A549 (cell line): ENCODE results near the gene ASAP2. TPM values are rescaled to one million over a fixed set of nuclear protein-coding genes. Genes with fewer than 3 reads are reported as not detected.

Experiments
- ATAC-seq, 2 experiments: fragments of 200-7000 bp in 1 of 2; fragments of >200 bp in 1 of 2; cut with Nextera tagmentation in 1 of 2; cut with Tn5 transposase in 1 of 2; 3 replicates each; pipeline versions ENCODE4 v1.8.0 to v1.9.1; 2018 to 2020; ENCODE audit warnings: mild to moderate bottlenecking in 1 of 2, moderate library complexity in 1 of 2
- CTCF ChIA-PET: fragments of 300-600 bp; sonication (Branson Sonifier 250); formaldehyde crosslinking; extraction: SDS; loops from one replicate; lab custom pipeline; 2021; ENCODE audit warnings: antibody characterized with exemption, inconsistent platforms; lab: Yijun Ruan, JAX
- POLR2A ChIA-PET: fragments of 350-600 bp; formaldehyde crosslinking; extraction: SDS; loops from one replicate; lab custom pipeline; 2021; ENCODE audit warnings: antibody characterized with exemption, inconsistent platforms; lab: Yijun Ruan, JAX
- DNase-seq, 2 experiments: peaks; one replicate each; pipeline versions ENCODE4 v3.0.0 to v3.0.0-alpha.2; 2011 to 2016; ENCODE audit warnings: low read depth in 1 of 2, low spot score in 1 of 2
- FAIRE-seq: peaks from 2 replicates; lab custom pipeline; 2011; peaks lifted over from hg19 to GRCh38; lab: Jason Lieb, UNC
- H3K27ac ChIP-seq, 2 experiments: fragments of >200 bp; sonication (Bioruptor Twin); formaldehyde crosslinking; 3 replicates each; pipeline ENCODE4 v1.5.1; 2016 to 2017
- H3K4me1 ChIP-seq: fragments of >200 bp; sonication (Bioruptor Twin); formaldehyde crosslinking; 3 replicates; pipeline ENCODE4 v1.6.1; 2016
- H3K4me2 ChIP-seq: fragments of >200 bp; sonication (Bioruptor Twin); formaldehyde crosslinking; 3 replicates; pipeline ENCODE4 v1.6.1; 2016
- H3K4me3 ChIP-seq: fragments of >200 bp; sonication (Bioruptor Twin); formaldehyde crosslinking; 3 replicates; pipeline ENCODE4 v1.5.1; 2016
- H3K9me3 ChIP-seq: fragments of >200 bp; sonication (Bioruptor Twin); formaldehyde crosslinking; 3 replicates; pipeline ENCODE4 v1.6.1; 2016
- BCL3 ChIP-seq: fragments of >200 bp; sonication (Bioruptor Twin); formaldehyde crosslinking; IDR thresholded peaks from 3 replicates; pipeline ENCODE4 v1.6.1; 2016
- CBX2 ChIP-seq: fragments of 200-600 bp; sonication (generic); IDR thresholded peaks from 2 replicates; pipeline ENCODE4 v1.6.1; 2016; ENCODE audit warnings: low read depth, mild to moderate bottlenecking, borderline replicate concordance
- CEBPB ChIP-seq, 2 experiments: fragments of >200 bp in 1 of 2; sonication (Bioruptor Twin) in 1 of 2; formaldehyde crosslinking in 1 of 2; IDR thresholded peaks; 2 replicates each; pipeline ENCODE4 v1.6.1; 2012 to 2016
- CHD4 ChIP-seq: fragments of 200-600 bp; sonication (generic); IDR thresholded peaks from 2 replicates; pipeline ENCODE4 v1.6.1; 2016; ENCODE audit warnings: antibody characterized with exemption, mild to moderate bottlenecking, borderline replicate concordance
- E2F6 ChIP-seq: IDR thresholded peaks from 2 replicates; pipeline ENCODE4 v1.6.1; 2012; ENCODE audit warnings: low read depth, borderline replicate concordance
- EHMT2 ChIP-seq: fragments of 200-600 bp; sonication (generic); IDR thresholded peaks from 2 replicates; pipeline ENCODE4 v1.6.1; 2016; ENCODE audit warnings: antibody characterized with exemption, low read depth, mild to moderate bottlenecking, moderate library complexity
- EP300 ChIP-seq, 2 experiments: fragments of >200 bp; sonication (Bioruptor Twin); formaldehyde crosslinking; IDR thresholded peaks; 2 replicates in 1 of 2; 3 replicates in 1 of 2; pipeline ENCODE4 v1.6.1; 2016 to 2017
- FOSB ChIP-seq: fragments of 250-450 bp; sonication (Bioruptor Pico); IDR thresholded peaks from 2 replicates; pipeline ENCODE4 v1.5.0; 2020; ENCODE audit warnings: mild to moderate bottlenecking, moderate library complexity
- FOXS1 ChIP-seq: fragments of 250-450 bp; sonication (Bioruptor Pico); IDR thresholded peaks from 2 replicates; pipeline ENCODE4 v1.5.0; 2020; ENCODE audit warnings: mild to moderate bottlenecking, moderate library complexity
- GATA3 ChIP-seq: IDR thresholded peaks from 2 replicates; pipeline ENCODE4 v1.6.1; 2012; ENCODE audit warnings: borderline replicate concordance
- HDAC2 ChIP-seq: fragments of 200-600 bp; sonication (generic); IDR thresholded peaks from 2 replicates; pipeline ENCODE4 v1.6.1; 2016
- KDM5A ChIP-seq: fragments of 200-600 bp; sonication (generic); IDR thresholded peaks from 2 replicates; pipeline ENCODE4 v1.6.1; 2016; ENCODE audit warnings: antibody characterized with exemption, mild to moderate bottlenecking
- MAZ ChIP-seq: fragments of 150-350 bp; IDR thresholded peaks from 2 replicates; pipeline ENCODE4 v1.6.1; 2014; ENCODE audit warnings: antibody characterized with exemption, low read depth, low read length, borderline replicate concordance
- PHF8 ChIP-seq: fragments of 200-600 bp; sonication (generic); IDR thresholded peaks from 2 replicates; pipeline ENCODE4 v1.6.1; 2016; ENCODE audit warnings: low read depth, mild to moderate bottlenecking, antibody characterized with exemption, moderate library complexity, borderline replicate concordance
- POLR2AphosphoS2 ChIP-seq: conservative IDR thresholded peaks from 2 replicates; pipeline ENCODE4 v1.6.1; 2012; ENCODE audit warnings: low read length, improper control_type of control experiment, inconsistent platforms
- RAD21 ChIP-seq, 2 experiments: fragments of >200 bp in 1 of 2; sonication (Bioruptor Twin) in 1 of 2; formaldehyde crosslinking in 1 of 2; IDR thresholded peaks in 1 of 2; conservative IDR thresholded peaks in 1 of 2; 2 replicates in 1 of 2; 3 replicates in 1 of 2; pipeline ENCODE4 v1.6.1; 2012 to 2018; ENCODE audit warnings: inconsistent platforms in 1 of 2
- SMC3 ChIP-seq: fragments of >200 bp; sonication (Bioruptor Twin); formaldehyde crosslinking; IDR thresholded peaks from 3 replicates; pipeline ENCODE4 v1.6.1; 2018; ENCODE audit warnings: inconsistent platforms
- USF2 ChIP-seq: fragments of 450-650 bp; IDR thresholded peaks from 2 replicates; pipeline ENCODE4 v1.6.1; 2014; ENCODE audit warnings: antibody characterized with exemption
- ZNF302 ChIP-seq: fragments of 250-450 bp; sonication (Bioruptor Pico); IDR thresholded peaks from 2 replicates; pipeline ENCODE4 v1.9.0; 2021; ENCODE audit warnings: inconsistent platforms, mild to moderate bottlenecking, moderate library complexity
- WGBS: methylation state at CpG from one replicate; pipeline ENCODE4 v1.1.6; 2017; ENCODE audit errors: missing lambda C conversion rate; 5-methylcytosine and 5-hydroxymethylcytosine counted together
- polyA plus RNA-seq, 4 experiments: library from polyadenylated mRNA; depleted of rRNA in 3 of 4; stranded (reverse); fragments of >200 nt; fragmentation: RNase III in 1 of 4; extraction: RNeasy Plus Mini Kit Qiagen cat#74134 plus additional on column Dnase treatment in 1 of 4; gene quantifications; 2 replicates in 3 of 4; 3 replicates in 1 of 4; pipeline ENCODE4 v1.2.3, GENCODE V29; 2011 to 2017
- TF ChIP-seq, protein P1 (sequence below): fragments of >200 bp; sonication (Bioruptor Twin); formaldehyde crosslinking; IDR thresholded peaks from 3 replicates; pipeline ENCODE4 v1.5.1; 2016

The ASAP2 gene
- polyA plus RNA-seq, 2 of the 4 experiments (the other 2 are of a cell fraction), result 17.8 to 27.9 TPM

GRCh38 chr2:9169349-9170107, 37.1 kb upstream of the ASAP2 start (continued):
- TF ChIP-seq BCL3 (no peak), MAZ (no peak), HDAC2 (no peak), FOXS1 (CRISPR knock-in tag) (no peak), POLR2AphosphoS2 (no peak)

DNA sequence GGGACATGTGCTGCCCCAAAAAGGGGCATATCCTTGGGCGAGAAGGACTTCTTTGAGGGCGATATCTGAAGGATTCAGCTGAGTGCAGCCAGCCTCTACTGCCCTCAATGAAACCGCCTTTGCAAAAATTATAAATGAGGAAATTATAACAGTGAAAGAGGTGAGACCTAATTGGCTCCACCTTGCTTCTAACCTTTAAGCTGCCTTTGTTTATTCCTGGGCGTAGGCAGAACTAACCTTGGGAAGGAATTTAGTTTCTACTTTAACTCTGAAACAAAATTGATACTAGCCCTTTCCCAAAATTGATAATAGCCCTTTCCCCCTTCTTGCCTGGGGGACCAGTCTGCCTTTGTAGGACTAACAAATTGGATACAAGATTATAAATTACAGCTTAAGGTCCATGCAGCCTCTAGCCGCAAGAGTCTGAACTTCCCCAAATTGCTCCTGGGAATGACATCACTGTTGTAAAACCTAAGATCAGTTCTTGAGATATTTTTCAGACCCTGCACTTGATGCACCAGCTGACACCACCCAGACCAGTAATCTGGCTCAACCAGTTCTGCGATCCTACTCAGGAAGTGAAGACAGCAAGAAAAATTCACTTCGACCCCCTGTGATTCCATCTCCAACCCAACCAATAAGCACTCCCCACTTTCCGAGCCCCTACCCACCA, 36.0 kb upstream of the ASAP2 start:
- Histone ChIP-seq H3K4me2 (no peak overlapping the region), H3K9me3 (no peaks in the 10 kb centered on the region), H3K4me1 (peaks cover 4% of the 10 kb centered on the region; the same call in 1 of the 3 replicates), H3K4me3 (no peak overlapping the region), H3K27ac (no peak overlapping the region)
- ChIA-PET CTCF (no interaction called here), POLR2A (no interaction called here)
- ATAC-seq (no peak), DNase-seq (no peak), FAIRE-seq (no peak)
- WGBS, result 71% methylated on average over 8 of the region's 8 CpGs
- TF ChIP-seq, protein P1, sequence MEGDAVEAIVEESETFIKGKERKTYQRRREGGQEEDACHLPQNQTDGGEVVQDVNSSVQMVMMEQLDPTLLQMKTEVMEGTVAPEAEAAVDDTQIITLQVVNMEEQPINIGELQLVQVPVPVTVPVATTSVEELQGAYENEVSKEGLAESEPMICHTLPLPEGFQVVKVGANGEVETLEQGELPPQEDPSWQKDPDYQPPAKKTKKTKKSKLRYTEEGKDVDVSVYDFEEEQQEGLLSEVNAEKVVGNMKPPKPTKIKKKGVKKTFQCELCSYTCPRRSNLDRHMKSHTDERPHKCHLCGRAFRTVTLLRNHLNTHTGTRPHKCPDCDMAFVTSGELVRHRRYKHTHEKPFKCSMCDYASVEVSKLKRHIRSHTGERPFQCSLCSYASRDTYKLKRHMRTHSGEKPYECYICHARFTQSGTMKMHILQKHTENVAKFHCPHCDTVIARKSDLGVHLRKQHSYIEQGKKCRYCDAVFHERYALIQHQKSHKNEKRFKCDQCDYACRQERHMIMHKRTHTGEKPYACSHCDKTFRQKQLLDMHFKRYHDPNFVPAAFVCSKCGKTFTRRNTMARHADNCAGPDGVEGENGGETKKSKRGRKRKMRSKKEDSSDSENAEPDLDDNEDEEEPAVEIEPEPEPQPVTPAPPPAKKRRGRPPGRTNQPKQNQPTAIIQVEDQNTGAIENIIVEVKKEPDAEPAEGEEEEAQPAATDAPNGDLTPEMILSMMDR, result no peak
- TF ChIP-seq EHMT2 (no peak), CHD4 (no peak), PHF8 (no peak), GATA3 (no peak)

- Histone ChIP-seq H3K4me3 (no peak overlapping the region), H3K9me3 (no peaks in the 10 kb centered on the region), H3K4me1 (peaks cover 17% of the 10 kb centered on the region), H3K27ac (no peak overlapping the region), H3K4me2 (no peak overlapping the region)
- ATAC-seq (no peak), FAIRE-seq (no peak), DNase-seq (no peak)
- POLR2A ChIA-PET, result no interaction called here
- CTCF ChIA-PET, result interaction anchor here (0.6 to 2.6 kb wide), 6 partner anchors 31 to 158 kb away, joined by 3 to 10 read pairs (median 6); partner anchors contain the start of gene ASAP2
- TF ChIP-seq USF2 (no peak), RAD21 (conservative IDR thresholded peaks at IDR 0.05 in 1 of 2, IDR thresholded peaks at IDR 0.05 in 1 of 2) (no peak), ZNF302 (CRISPR knock-in tag) (no peak), E2F6 (no peak), KDM5A (no peak), SMC3 (no peak), CEBPB (IDR thresholded peaks at IDR 0.05) (no peak), FOSB (CRISPR knock-in tag) (no peak), EP300 (IDR thresholded peaks at IDR 0.05) (no peak), POLR2AphosphoS2 (no peak), CBX2 (no peak)
- TF ChIP-seq, protein P1, result no peak
- 52% methylated on average over 10 of the region's 10 CpGs for WGBS
Measured at GRCh38 chr2:9174771-9175437, 31.7 kb upstream of the ASAP2 start.
